Activated naive CD4-positive, alpha-beta T cell treated with anti-CD3 and anti-CD28 coated beads, Interleukin-2, amount 10 ng/mL, durations not matched to agents 5 hours and 36 hours (primary cell): Measurements from ENCODE around the gene MRPL57. TPM values are rescaled to one million over a fixed set of nuclear protein-coding genes. Genes with fewer than 3 reads are reported as not detected.

Source experiments
- total RNA-seq, 2 experiments: library from RNA; stranded (reverse); gene quantifications; one replicate each; pipeline ENCODE4 v1.2.3, GENCODE V29; 2021

Gene MRPL57
- 10 to 100 TPM; 17.3 to 19.6 TPM for total RNA-seq

DNA sequence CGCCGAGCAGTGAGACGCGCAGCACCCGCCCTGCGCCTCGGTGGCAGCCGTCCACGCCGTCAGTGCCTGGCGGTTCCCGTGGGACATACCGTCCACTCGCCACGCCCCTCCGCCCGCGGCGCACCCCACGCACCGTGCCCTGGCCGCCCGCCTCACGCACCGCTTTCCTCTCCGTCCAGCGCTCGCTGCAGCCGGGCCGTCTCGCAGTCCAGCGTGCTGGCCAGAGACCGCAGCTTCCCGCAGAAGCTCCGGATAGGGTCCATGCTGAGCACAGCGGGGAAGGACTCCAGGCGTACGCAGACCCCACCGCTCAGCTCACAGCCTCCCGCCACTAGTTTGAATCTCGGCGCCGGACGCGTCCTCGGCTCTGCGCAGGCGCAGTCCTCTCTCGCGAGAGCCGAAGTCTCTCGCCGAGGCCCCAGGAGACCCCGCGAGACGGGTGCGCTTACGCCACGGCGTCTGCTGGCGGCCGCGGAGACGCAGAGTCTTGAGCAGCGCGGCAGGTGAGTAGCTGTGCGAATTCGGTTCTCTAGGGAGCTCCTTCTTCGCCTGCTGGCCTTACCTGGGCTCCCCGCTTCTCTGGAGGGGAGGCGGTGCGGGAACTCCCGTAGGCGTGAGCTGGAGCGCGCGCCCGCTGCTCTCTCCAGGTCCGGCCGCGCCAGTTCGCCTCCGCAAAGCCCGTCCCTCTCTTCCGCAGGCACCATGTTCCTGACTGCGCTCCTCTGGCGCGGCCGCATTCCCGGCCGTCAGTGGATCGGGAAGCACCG is at the start of gene MRPL57, which contains the start of gene SKA3:
Gene MRPL57, plus strand, starts transcription at position 444 of the 767 bp plus-strand sequence. Its CDS starts 259 bp downstream, at position 703.
Gene SKA3, minus strand, starts transcription at position 338 of the 767 bp plus-strand sequence. Its CDS starts 75 bp downstream, at position 263.

Other genes starting within 250 kb of the MRPL57 start
- gene LATS2, start 115.1 kb upstream of the MRPL57 start, total RNA-seq: 1 to 10 TPM; 2.9 to 3.0 TPM
- gene SAP18, start 36.5 kb upstream of the MRPL57 start, total RNA-seq: 100 to 1,000 TPM; 159 to 164 TPM
- 10 to 100 TPM; 31.0 to 34.3 TPM for gene SKA3, start 106 bp upstream of the MRPL57 start, total RNA-seq